ENCODE measurements around the gene UBTD1. TPM values are rescaled to one million over a fixed set of nuclear protein-coding genes. Genes with fewer than 3 reads are reported as not detected.
A peak's percentile ranks its signal among the peaks of the same experiment; 100 is the strongest.
"Not testable (repeated sequence)": the region's sequence is repeated elsewhere in the genome, so short reads cannot be mapped to it uniquely, and the experiment has no call there.

The UBTD1 gene
- total RNA-seq, 3 donors from 2014 or later: 0.49 to 7.3 (median 3.4) TPM

- Histone ChIP-seq H3K36me3 (ENCODE audit: low read depth) (peaks cover 5% of the 10 kb centered on the region), H3K9me3 (no peaks in the 10 kb centered on the region), H3K4me3 (no peak overlapping the region), H3K4me1 (ENCODE audit: low read depth) (no peaks in the 10 kb centered on the region)
- ATAC-seq (peak; percentile 94), DNase-seq (peak in 1 of 3 donors; percentile 76)
- intact Hi-C loops (cut with DNase I, micrococcal nuclease): loop anchor here (10.0 kb wide), 1 partner anchor 91 kb away; no protein-coding TSS in a partner anchor
- TF ChIP-seq, protein P1, sequence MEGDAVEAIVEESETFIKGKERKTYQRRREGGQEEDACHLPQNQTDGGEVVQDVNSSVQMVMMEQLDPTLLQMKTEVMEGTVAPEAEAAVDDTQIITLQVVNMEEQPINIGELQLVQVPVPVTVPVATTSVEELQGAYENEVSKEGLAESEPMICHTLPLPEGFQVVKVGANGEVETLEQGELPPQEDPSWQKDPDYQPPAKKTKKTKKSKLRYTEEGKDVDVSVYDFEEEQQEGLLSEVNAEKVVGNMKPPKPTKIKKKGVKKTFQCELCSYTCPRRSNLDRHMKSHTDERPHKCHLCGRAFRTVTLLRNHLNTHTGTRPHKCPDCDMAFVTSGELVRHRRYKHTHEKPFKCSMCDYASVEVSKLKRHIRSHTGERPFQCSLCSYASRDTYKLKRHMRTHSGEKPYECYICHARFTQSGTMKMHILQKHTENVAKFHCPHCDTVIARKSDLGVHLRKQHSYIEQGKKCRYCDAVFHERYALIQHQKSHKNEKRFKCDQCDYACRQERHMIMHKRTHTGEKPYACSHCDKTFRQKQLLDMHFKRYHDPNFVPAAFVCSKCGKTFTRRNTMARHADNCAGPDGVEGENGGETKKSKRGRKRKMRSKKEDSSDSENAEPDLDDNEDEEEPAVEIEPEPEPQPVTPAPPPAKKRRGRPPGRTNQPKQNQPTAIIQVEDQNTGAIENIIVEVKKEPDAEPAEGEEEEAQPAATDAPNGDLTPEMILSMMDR (IDR thresholded peaks at IDR 0.05): peak; percentile 54
Observed at GRCh38 chr10:97463363-97464132, 35.2 kb upstream of the UBTD1 start.

DNA sequence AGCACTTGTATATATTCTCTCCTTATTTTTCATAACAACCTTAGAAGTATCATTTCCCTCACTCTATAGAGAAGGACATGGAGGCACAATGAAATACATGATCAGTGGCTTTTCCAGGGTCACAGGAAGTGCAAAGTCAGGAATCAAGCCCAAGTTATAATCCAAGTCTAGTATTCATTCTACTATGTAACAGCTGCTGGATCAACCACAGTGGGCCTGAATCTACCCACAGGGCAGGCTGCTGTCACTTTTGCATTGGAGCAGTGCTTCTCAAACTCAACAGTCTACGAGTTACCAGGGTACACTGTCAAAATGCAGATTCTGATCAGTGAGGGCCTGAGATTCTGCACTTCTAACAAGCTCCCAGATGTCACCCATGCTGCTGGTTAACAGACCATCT lies 34.5 kb upstream of the UBTD1 start:
- ATAC-seq: no peak
- DNase-seq: no peak
- Histone ChIP-seq H3K9me3 (no peaks in the 10 kb centered on the region), H3K36me3 (ENCODE audit: low read depth) (peaks cover 2% of the 10 kb centered on the region), H3K4me3 (no peak overlapping the region), H3K4me1 (ENCODE audit: low read depth) (no peaks in the 10 kb centered on the region)
- TF ChIP-seq, protein P1 (IDR thresholded peaks at IDR 0.05): no peak
- intact Hi-C loops (cut with DNase I, micrococcal nuclease): loop anchor here (10.0 kb wide), 1 partner anchor 91 kb away; no protein-coding TSS in a partner anchor

DNA sequence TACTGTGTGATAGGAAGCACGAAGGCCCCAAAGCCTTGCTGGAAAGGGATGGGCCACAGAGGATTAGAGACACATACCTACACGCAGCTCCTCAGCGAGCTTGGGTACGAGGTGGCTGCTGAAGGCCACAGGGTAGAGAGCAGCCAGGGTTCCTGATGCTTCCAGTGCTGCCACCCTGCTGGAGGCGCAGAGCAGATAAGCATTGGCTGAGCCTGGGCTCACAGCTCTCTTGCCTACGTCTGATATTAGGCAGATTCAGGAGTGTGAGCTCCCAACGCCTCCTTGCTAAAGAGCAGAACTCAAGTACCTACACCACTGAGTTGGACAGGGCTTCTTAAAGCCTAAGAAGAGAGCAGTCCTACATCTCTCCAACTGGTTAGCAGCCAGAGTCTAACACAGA lies 32.7 kb upstream of the UBTD1 start:
- peaks cover 7% of the 10 kb centered on the region for H3K36me3 ChIP-seq (ENCODE audit: low read depth)
- H3K4me3 ChIP-seq: no peak overlapping the region
- ATAC-seq (no peak), DNase-seq (no peak)
- intact Hi-C loops (cut with DNase I, micrococcal nuclease): loop anchor here (10.0 kb wide), 1 partner anchor 89 kb away; no protein-coding TSS in a partner anchor
- TF ChIP-seq, protein P1 (IDR thresholded peaks at IDR 0.05): no peak
- no peaks in the 10 kb centered on the region for H3K4me1 ChIP-seq (ENCODE audit: low read depth)
- H3K9me3 ChIP-seq: no peaks in the 10 kb centered on the region

GRCh38 chr10:97466755-97467154 lies 32.0 kb upstream of the UBTD1 start:
- no peak for ATAC-seq
- DNase-seq: no peak
- no peak overlapping the region for H3K4me3 ChIP-seq
- intact Hi-C loops (cut with DNase I, micrococcal nuclease): loop anchor here (10.0 kb wide), 1 partner anchor 88 kb away; no protein-coding TSS in a partner anchor
- peaks cover 9% of the 10 kb centered on the region for H3K36me3 ChIP-seq (ENCODE audit: low read depth)
- no peaks in the 10 kb centered on the region for H3K4me1 ChIP-seq (ENCODE audit: low read depth)
- no peaks in the 10 kb centered on the region for H3K9me3 ChIP-seq
- TF ChIP-seq, protein P1 (IDR thresholded peaks at IDR 0.05): no peak

DNA sequence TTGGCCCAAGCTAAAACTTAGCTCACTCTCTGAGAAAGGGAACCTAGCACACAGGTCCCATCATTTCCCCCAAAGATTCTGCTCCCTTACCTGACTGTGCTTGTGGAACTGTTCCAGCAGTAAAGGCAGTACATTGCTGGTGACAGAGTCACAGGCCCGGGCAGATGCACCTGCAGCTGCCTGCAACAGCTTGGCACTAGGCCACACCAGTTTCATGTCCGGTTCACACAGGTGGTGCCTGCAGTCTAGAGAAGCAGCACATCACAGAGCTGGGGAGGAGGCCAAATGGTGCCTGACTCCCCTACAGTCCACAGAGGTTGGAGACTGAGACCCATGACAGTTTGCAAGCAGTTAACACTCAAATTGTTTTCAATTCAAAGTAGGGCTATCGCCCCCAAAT lies 30.6 kb upstream of the UBTD1 start:
- peak in 2 of 3 donors; percentile 38 to 58 for DNase-seq
- Histone ChIP-seq H3K9me3 (no peaks in the 10 kb centered on the region), H3K36me3 (ENCODE audit: low read depth) (peaks cover 13% of the 10 kb centered on the region), H3K4me3 (no peak overlapping the region), H3K4me1 (ENCODE audit: low read depth) (no peaks in the 10 kb centered on the region)
- TF ChIP-seq, protein P1 (IDR thresholded peaks at IDR 0.05): no peak
- peak; percentile 52 for ATAC-seq
- intact Hi-C loops (cut with DNase I, micrococcal nuclease): loop anchor here (10.0 kb wide), 1 partner anchor 87 kb away; no protein-coding TSS in a partner anchor

GRCh38 chr10:97468781-97469180 lies 29.9 kb upstream of the UBTD1 start:
- H3K9me3 ChIP-seq; H3K4me1 ChIP-seq (ENCODE audit: low read depth); ATAC-seq; H3K4me3 ChIP-seq; DNase-seq: not testable (repeated sequence)
- H3K36me3 ChIP-seq (ENCODE audit: low read depth): peaks cover 16% of the 10 kb centered on the region
- intact Hi-C loops (cut with DNase I, micrococcal nuclease): loop anchor here (10.0 kb wide), 1 partner anchor 86 kb away; no protein-coding TSS in a partner anchor
